ENCODE data around the gene MFN2.
A peak's percentile ranks its signal among the peaks of the same experiment; 100 is the strongest.
"Not testable (repeated sequence)": the region's sequence is repeated elsewhere in the genome, so short reads cannot be mapped to it uniquely, and the experiment has no call there.

The MFN2 gene

GRCh38 chr1:12001996-12002493 lies 21.8 kb downstream of the MFN2 start:
- H3K4me3 ChIP-seq (ENCODE audit: low read depth, low read length), result no peak overlapping the region
- in situ Hi-C loops (cut with HindIII; ENCODE audit: low sequenced_read_pairs), result no loop called here
- DNase-seq (ENCODE audit: low read depth, low spot score), result peak; percentile 17
- TF ChIP-seq CTCF (IDR thresholded peaks at IDR 0.05; ENCODE audit: low read depth, low read length), result no peak

GRCh38 chr1:12003762-12004161 lies 23.5 kb downstream of the MFN2 start:
- in situ Hi-C loops (cut with HindIII; ENCODE audit: low sequenced_read_pairs), result no loop called here
- DNase-seq (ENCODE audit: low read depth, low spot score), result no peak
- H3K4me3 ChIP-seq (ENCODE audit: low read depth, low read length), result no peak overlapping the region
- TF ChIP-seq CTCF (IDR thresholded peaks at IDR 0.05; ENCODE audit: low read depth, low read length), result no peak

- no peak for DNase-seq (ENCODE audit: low read depth, low spot score)
- no peak for TF ChIP-seq CTCF (IDR thresholded peaks at IDR 0.05; ENCODE audit: low read depth, low read length)
- no peak overlapping the region for H3K4me3 ChIP-seq (ENCODE audit: low read depth, low read length)
- in situ Hi-C loops (cut with HindIII; ENCODE audit: low sequenced_read_pairs), result no loop called here
Observed at GRCh38 chr1:12005488-12006166, 25.4 kb downstream of the MFN2 start.

- no peak for TF ChIP-seq CTCF (IDR thresholded peaks at IDR 0.05; ENCODE audit: low read depth, low read length)
- no peak overlapping the region for H3K4me3 ChIP-seq (ENCODE audit: low read depth, low read length)
- no peak for DNase-seq (ENCODE audit: low read depth, low spot score)
- in situ Hi-C loops (cut with HindIII; ENCODE audit: low sequenced_read_pairs), result no loop called here
Observed at GRCh38 chr1:12006167-12006921, 26.1 kb downstream of the MFN2 start.

GRCh38 chr1:12007204-12007603 lies 27.0 kb downstream of the MFN2 start:
- in situ Hi-C loops (cut with HindIII; ENCODE audit: low sequenced_read_pairs), result no loop called here
- TF ChIP-seq CTCF (IDR thresholded peaks at IDR 0.05; ENCODE audit: low read depth, low read length), result no peak
- H3K4me3 ChIP-seq (ENCODE audit: low read depth, low read length), result no peak overlapping the region
- no peak for DNase-seq (ENCODE audit: low read depth, low spot score)

- H3K4me3 ChIP-seq (ENCODE audit: low read depth, low read length); DNase-seq (ENCODE audit: low read depth, low spot score); in situ Hi-C loops (cut with HindIII; ENCODE audit: low sequenced_read_pairs): not testable (repeated sequence)
Observed at GRCh38 chr1:12008355-12008754, 28.1 kb downstream of the MFN2 start.

- in situ Hi-C loops (cut with HindIII; ENCODE audit: low sequenced_read_pairs), result no loop called here
- TF ChIP-seq CTCF (IDR thresholded peaks at IDR 0.05; ENCODE audit: low read depth, low read length), result no peak
- H3K4me3 ChIP-seq (ENCODE audit: low read depth, low read length), result no peak overlapping the region
- DNase-seq (ENCODE audit: low read depth, low spot score), result no peak
Observed at GRCh38 chr1:12009318-12009947, 29.2 kb downstream of the MFN2 start.

Measured in astrocyte of the spinal cord (primary cell).